WTC11 (cell line): Measurements from ENCODE around the gene NUDCD3. TPM values are rescaled to one million over a fixed set of nuclear protein-coding genes. Genes with fewer than 3 reads are reported as not detected.

Source experiments
- ATAC-seq: fragments of 200-7000 bp; cut with Tn5 transposase; 2 replicates; pipeline ENCODE4 v1.10.0; 2021; ENCODE audit warnings: mild to moderate bottlenecking, moderate library complexity
- CTCF ChIA-PET: fragments of 300-600 bp; sonication (Branson Sonifier 250); formaldehyde crosslinking; loops from one replicate; lab custom pipeline; 2021; ENCODE audit warnings: antibody characterized with exemption; lab: Charles Lee
- POLR2A ChIA-PET: fragments of 350-600 bp; sonication (Branson Sonifier 250); formaldehyde crosslinking; loops from one replicate; lab custom pipeline; 2021; ENCODE audit warnings: antibody characterized with exemption; lab: Charles Lee
- DNase-seq: peaks from one replicate; pipeline ENCODE4 v3.0.0; 2021; ENCODE audit warnings: low spot score
- H3K27ac Mint-ChIP-seq: 2 replicates; pipeline ENCODE4 v1.8.0; 2021; ENCODE audit warnings: mixed read lengths
- H3K27me3 Mint-ChIP-seq: 2 replicates; pipeline ENCODE4 v1.8.0; 2021; ENCODE audit warnings: low read depth, mild to moderate bottlenecking, moderate library complexity, mixed read lengths
- H3K36me3 Mint-ChIP-seq: 2 replicates; pipeline ENCODE4 v1.8.0; 2021; ENCODE audit warnings: mixed read lengths
- H3K4me1 Mint-ChIP-seq: 2 replicates; pipeline ENCODE4 v1.8.0; 2022; ENCODE audit warnings: mixed read lengths
- H3K4me3 Mint-ChIP-seq: 2 replicates; pipeline ENCODE4 v1.8.0; 2021; ENCODE audit warnings: mild to moderate bottlenecking, moderate library complexity, mixed read lengths
- H3K9me3 Mint-ChIP-seq: 2 replicates; pipeline ENCODE4 v1.8.0; 2021; ENCODE audit warnings: mixed read lengths
- CREB1 ChIP-seq: sonication (generic); formaldehyde crosslinking; IDR thresholded peaks from 2 replicates; pipeline ENCODE4 v1.8.0; 2023; ENCODE audit warnings: mild to moderate bottlenecking, missing genetic modification reagents
- ELF4 ChIP-seq: sonication (generic); formaldehyde crosslinking; IDR thresholded peaks from 2 replicates; pipeline ENCODE4 v1.8.1; 2022; ENCODE audit warnings: low read depth, mild to moderate bottlenecking, moderate library complexity, missing genetic modification reagents
- EMX1 ChIP-seq: fragments of 250-450 bp; sonication (Bioruptor Pico); IDR thresholded peaks from 2 replicates; pipeline ENCODE4 v1.8.0; 2021; ENCODE audit warnings: mild to moderate bottlenecking
- FOXJ3 ChIP-seq: sonication (generic); formaldehyde crosslinking; IDR thresholded peaks from 2 replicates; pipeline ENCODE4 v1.9.0; 2021; ENCODE audit warnings: missing genetic modification reagents, mild to moderate bottlenecking, borderline replicate concordance
- FOXK1 ChIP-seq: sonication (generic); formaldehyde crosslinking; IDR thresholded peaks from 2 replicates; pipeline ENCODE4 v1.8.0; 2022; ENCODE audit warnings: mild to moderate bottlenecking, moderate library complexity, missing genetic modification reagents
- FOXP1 ChIP-seq: sonication (generic); formaldehyde crosslinking; IDR thresholded peaks from 2 replicates; pipeline ENCODE4 v1.8.0; 2022; ENCODE audit warnings: missing genetic modification reagents, mild to moderate bottlenecking, moderate library complexity, borderline replicate concordance
- GABPB1 ChIP-seq: sonication (generic); formaldehyde crosslinking; IDR thresholded peaks from 2 replicates; pipeline ENCODE4 v1.8.1; 2023; ENCODE audit warnings: mild to moderate bottlenecking, missing genetic modification reagents
- JAZF1 ChIP-seq: fragments of 250-450 bp; sonication (Bioruptor Pico); IDR thresholded peaks from 2 replicates; pipeline ENCODE4 v1.9.0; 2021; ENCODE audit warnings: moderate library complexity, mild to moderate bottlenecking, inconsistent platforms
- NFYB ChIP-seq: sonication (generic); formaldehyde crosslinking; conservative IDR thresholded peaks from 2 replicates; pipeline ENCODE4 v1.8.0; 2022; ENCODE audit warnings: low read depth, missing genetic modification reagents
- NR2C2 ChIP-seq: sonication (generic); formaldehyde crosslinking; IDR thresholded peaks from 2 replicates; pipeline ENCODE4 v1.8.0; 2022; ENCODE audit warnings: mild to moderate bottlenecking, missing genetic modification reagents
- PRRX2 ChIP-seq: fragments of 250-450 bp; sonication (Bioruptor Pico); IDR thresholded peaks from 2 replicates; pipeline ENCODE4 v1.8.0; 2021; ENCODE audit warnings: mild to moderate bottlenecking
- RORB ChIP-seq: fragments of 250-450 bp; sonication (Bioruptor Pico); IDR thresholded peaks from 2 replicates; pipeline ENCODE4 v1.9.0; 2021; ENCODE audit warnings: mild to moderate bottlenecking
- SP1 ChIP-seq: sonication (generic); formaldehyde crosslinking; conservative IDR thresholded peaks from 2 replicates; pipeline ENCODE4 v1.8.1; 2022; ENCODE audit warnings: missing genetic modification reagents
- TP53 ChIP-seq: sonication (generic); formaldehyde crosslinking; IDR thresholded peaks from 2 replicates; pipeline ENCODE4 v1.8.1; 2023; ENCODE audit warnings: mild to moderate bottlenecking, missing genetic modification reagents
- ZNF219 ChIP-seq: sonication (generic); formaldehyde crosslinking; IDR thresholded peaks from 2 replicates; pipeline ENCODE4 v1.8.0; 2023; ENCODE audit warnings: missing genetic modification reagents, mild to moderate bottlenecking, borderline replicate concordance
- ZNF263 ChIP-seq: sonication (generic); formaldehyde crosslinking; IDR thresholded peaks from 2 replicates; pipeline ENCODE4 v1.8.1; 2022; ENCODE audit warnings: low read depth, mild to moderate bottlenecking, moderate library complexity, missing genetic modification reagents
- ZNF671 ChIP-seq: fragments of 250-450 bp; sonication (Bioruptor Pico); IDR thresholded peaks from 2 replicates; pipeline ENCODE4 v1.8.0; 2021; ENCODE audit warnings: mild to moderate bottlenecking
- total RNA-seq: library from RNA; stranded (reverse); gene quantifications from 3 replicates; pipeline ENCODE4 v1.2.3, GENCODE V29; 2021
- TF ChIP-seq, protein P1 (sequence below): sonication (generic); formaldehyde crosslinking; conservative IDR thresholded peaks from 2 replicates; pipeline ENCODE4 v1.8.1; 2023; ENCODE audit warnings: mild to moderate bottlenecking, low read depth, missing genetic modification reagents, moderate library complexity
- TF ChIP-seq, protein P2 (sequence below): fragments of 250-450 bp; sonication (Bioruptor Pico); IDR thresholded peaks from 2 replicates; pipeline ENCODE4 v1.9.0; 2021; ENCODE audit warnings: mild to moderate bottlenecking
- TF ChIP-seq, protein P3 (sequence below): sonication (generic); formaldehyde crosslinking; conservative IDR thresholded peaks from 2 replicates; pipeline ENCODE4 v1.8.1; 2022; ENCODE audit warnings: mild to moderate bottlenecking, missing genetic modification reagents
- TF ChIP-seq, protein P4 (sequence below): fragments of 250-450 bp; sonication (Bioruptor Pico); IDR thresholded peaks from 2 replicates; pipeline ENCODE4 v2.1.2; 2022; ENCODE audit warnings: mild to moderate bottlenecking, moderate library complexity
- TF ChIP-seq, protein P5 (sequence below): sonication (generic); formaldehyde crosslinking; IDR thresholded peaks from 2 replicates; pipeline ENCODE4 v1.8.0; 2023; ENCODE audit warnings: mild to moderate bottlenecking, missing genetic modification reagents

Gene NUDCD3
- total RNA-seq, 1 experiment from 2014 or later: 71.8 TPM

DNA sequence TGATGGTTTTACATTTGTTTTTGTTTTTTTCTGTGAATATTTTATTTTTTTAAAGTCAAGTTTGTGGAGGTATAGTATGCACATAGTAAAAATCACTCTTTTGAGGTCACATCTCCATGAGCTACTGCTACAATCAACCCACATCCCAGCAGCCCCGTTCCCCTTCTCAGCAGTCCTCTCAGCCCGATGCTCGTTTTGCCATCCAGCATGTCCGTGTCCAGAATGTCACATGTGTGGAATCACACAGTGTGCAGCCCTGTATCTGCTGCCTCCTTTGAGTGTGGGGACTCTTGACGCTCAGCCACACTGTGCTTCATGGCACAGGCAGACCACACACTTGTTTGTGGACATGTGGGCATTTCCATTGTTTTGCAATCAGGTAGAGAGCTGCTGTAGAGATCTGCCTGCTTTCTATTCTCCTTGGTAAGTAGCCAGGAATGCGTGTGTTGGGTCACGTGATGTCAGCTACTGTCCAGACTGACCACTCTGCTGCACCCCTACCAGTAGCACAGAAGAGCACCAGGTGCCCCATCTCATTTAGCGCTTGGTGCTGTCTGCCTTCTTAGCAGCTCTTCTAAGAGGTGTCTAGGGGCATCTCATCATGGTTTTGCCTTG, 93.4 kb downstream of the NUDCD3 start:
- POLR2A ChIA-PET: no interaction called here
- Mint-ChIP-seq H3K4me3 (no peak overlapping the region), H3K27me3 (no peaks in the 10 kb centered on the region), H3K27ac (peak overlapping the region; percentile 33; the same call in 1 of the 2 replicates), H3K36me3 (peaks cover 3% of the 10 kb centered on the region; the same call in 1 of the 2 replicates), H3K4me1 (no peaks in the 10 kb centered on the region), H3K9me3 (no peaks in the 10 kb centered on the region)
- CTCF ChIA-PET: interaction anchor here (1.2 to 1.6 kb wide), 2 partner anchors 81 to 183 kb away, joined by 3 to 4 read pairs; no protein-coding TSS in a partner anchor
- ATAC-seq (no peak), DNase-seq (no peak)
- no peak for TF ChIP-seq ELF4 (CRISPR knock-in tag)
- no peak for TF ChIP-seq ZNF263 (CRISPR knock-in tag)
- no peak for TF ChIP-seq ZNF671
- TF ChIP-seq FOXK1 (CRISPR knock-in tag): no peak
- no peak for TF ChIP-seq TP53 (CRISPR knock-in tag)
- TF ChIP-seq FOXP1 (CRISPR knock-in tag): no peak
- TF ChIP-seq ZNF219 (CRISPR knock-in tag): no peak
- no peak for TF ChIP-seq GABPB1
- TF ChIP-seq, protein P1, sequence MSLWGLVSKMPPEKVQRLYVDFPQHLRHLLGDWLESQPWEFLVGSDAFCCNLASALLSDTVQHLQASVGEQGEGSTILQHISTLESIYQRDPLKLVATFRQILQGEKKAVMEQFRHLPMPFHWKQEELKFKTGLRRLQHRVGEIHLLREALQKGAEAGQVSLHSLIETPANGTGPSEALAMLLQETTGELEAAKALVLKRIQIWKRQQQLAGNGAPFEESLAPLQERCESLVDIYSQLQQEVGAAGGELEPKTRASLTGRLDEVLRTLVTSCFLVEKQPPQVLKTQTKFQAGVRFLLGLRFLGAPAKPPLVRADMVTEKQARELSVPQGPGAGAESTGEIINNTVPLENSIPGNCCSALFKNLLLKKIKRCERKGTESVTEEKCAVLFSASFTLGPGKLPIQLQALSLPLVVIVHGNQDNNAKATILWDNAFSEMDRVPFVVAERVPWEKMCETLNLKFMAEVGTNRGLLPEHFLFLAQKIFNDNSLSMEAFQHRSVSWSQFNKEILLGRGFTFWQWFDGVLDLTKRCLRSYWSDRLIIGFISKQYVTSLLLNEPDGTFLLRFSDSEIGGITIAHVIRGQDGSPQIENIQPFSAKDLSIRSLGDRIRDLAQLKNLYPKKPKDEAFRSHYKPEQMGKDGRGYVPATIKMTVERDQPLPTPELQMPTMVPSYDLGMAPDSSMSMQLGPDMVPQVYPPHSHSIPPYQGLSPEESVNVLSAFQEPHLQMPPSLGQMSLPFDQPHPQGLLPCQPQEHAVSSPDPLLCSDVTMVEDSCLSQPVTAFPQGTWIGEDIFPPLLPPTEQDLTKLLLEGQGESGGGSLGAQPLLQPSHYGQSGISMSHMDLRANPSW (CRISPR knock-in tag): no peak
- TF ChIP-seq SP1 (CRISPR knock-in tag): no peak
- TF ChIP-seq NFYB (CRISPR knock-in tag): no peak
- no peak for TF ChIP-seq EMX1 (CRISPR knock-in tag)
- TF ChIP-seq, protein P2, sequence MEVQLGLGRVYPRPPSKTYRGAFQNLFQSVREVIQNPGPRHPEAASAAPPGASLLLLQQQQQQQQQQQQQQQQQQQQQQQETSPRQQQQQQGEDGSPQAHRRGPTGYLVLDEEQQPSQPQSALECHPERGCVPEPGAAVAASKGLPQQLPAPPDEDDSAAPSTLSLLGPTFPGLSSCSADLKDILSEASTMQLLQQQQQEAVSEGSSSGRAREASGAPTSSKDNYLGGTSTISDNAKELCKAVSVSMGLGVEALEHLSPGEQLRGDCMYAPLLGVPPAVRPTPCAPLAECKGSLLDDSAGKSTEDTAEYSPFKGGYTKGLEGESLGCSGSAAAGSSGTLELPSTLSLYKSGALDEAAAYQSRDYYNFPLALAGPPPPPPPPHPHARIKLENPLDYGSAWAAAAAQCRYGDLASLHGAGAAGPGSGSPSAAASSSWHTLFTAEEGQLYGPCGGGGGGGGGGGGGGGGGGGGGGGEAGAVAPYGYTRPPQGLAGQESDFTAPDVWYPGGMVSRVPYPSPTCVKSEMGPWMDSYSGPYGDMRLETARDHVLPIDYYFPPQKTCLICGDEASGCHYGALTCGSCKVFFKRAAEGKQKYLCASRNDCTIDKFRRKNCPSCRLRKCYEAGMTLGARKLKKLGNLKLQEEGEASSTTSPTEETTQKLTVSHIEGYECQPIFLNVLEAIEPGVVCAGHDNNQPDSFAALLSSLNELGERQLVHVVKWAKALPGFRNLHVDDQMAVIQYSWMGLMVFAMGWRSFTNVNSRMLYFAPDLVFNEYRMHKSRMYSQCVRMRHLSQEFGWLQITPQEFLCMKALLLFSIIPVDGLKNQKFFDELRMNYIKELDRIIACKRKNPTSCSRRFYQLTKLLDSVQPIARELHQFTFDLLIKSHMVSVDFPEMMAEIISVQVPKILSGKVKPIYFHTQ (CRISPR knock-in tag): no peak
- no peak for TF ChIP-seq NR2C2 (CRISPR knock-in tag)
- TF ChIP-seq, protein P3, sequence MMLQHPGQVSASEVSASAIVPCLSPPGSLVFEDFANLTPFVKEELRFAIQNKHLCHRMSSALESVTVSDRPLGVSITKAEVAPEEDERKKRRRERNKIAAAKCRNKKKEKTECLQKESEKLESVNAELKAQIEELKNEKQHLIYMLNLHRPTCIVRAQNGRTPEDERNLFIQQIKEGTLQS (CRISPR knock-in tag): no peak
- no peak for TF ChIP-seq JAZF1 (CRISPR knock-in tag)
- TF ChIP-seq, protein P4, sequence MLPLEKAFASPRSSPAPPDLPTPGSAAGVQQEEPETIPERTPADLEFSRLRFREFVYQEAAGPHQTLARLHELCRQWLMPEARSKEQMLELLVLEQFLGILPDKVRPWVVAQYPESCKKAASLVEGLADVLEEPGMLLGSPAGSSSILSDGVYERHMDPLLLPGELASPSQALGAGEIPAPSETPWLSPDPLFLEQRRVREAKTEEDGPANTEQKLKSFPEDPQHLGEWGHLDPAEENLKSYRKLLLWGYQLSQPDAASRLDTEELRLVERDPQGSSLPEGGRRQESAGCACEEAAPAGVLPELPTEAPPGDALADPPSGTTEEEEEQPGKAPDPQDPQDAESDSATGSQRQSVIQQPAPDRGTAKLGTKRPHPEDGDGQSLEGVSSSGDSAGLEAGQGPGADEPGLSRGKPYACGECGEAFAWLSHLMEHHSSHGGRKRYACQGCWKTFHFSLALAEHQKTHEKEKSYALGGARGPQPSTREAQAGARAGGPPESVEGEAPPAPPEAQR (CRISPR knock-in tag): no peak

DNA sequence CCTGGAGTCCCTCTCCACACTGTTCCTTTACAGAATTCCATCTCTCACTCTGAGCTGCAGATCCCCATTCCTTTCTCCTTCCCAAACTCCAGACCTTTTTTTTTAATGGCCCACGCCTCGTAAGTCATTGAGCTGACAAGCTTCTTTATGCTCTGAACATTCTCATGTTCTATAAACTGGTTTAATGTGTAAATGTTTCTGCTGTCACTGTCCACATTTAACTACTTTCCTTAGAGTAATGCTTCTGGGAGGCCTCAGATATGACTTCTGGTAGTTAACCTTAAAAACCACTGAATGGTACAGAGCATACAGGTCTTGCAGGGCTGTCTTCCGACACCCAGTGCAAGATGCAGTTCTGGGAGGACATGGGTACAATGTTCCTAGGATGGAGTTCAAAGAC, 94.0 kb downstream of the NUDCD3 start:
- no peak for ATAC-seq
- no peak for DNase-seq
- Mint-ChIP-seq H3K4me1 (no peaks in the 10 kb centered on the region), H3K27me3 (no peaks in the 10 kb centered on the region), H3K4me3 (no peak overlapping the region), H3K9me3 (no peaks in the 10 kb centered on the region), H3K27ac (no peak overlapping the region), H3K36me3 (peaks cover 6% of the 10 kb centered on the region; the same call in 1 of the 2 replicates)
- ChIA-PET POLR2A (no interaction called here), CTCF (interaction anchor here (1.6 kb wide), 1 partner anchor 182 kb away, joined by 4 read pairs; no protein-coding TSS in a partner anchor)
- TF ChIP-seq, protein P3 (CRISPR knock-in tag): no peak
- no peak for TF ChIP-seq ZNF219 (CRISPR knock-in tag)
- TF ChIP-seq FOXJ3 (CRISPR knock-in tag): no peak
- TF ChIP-seq, protein P5, sequence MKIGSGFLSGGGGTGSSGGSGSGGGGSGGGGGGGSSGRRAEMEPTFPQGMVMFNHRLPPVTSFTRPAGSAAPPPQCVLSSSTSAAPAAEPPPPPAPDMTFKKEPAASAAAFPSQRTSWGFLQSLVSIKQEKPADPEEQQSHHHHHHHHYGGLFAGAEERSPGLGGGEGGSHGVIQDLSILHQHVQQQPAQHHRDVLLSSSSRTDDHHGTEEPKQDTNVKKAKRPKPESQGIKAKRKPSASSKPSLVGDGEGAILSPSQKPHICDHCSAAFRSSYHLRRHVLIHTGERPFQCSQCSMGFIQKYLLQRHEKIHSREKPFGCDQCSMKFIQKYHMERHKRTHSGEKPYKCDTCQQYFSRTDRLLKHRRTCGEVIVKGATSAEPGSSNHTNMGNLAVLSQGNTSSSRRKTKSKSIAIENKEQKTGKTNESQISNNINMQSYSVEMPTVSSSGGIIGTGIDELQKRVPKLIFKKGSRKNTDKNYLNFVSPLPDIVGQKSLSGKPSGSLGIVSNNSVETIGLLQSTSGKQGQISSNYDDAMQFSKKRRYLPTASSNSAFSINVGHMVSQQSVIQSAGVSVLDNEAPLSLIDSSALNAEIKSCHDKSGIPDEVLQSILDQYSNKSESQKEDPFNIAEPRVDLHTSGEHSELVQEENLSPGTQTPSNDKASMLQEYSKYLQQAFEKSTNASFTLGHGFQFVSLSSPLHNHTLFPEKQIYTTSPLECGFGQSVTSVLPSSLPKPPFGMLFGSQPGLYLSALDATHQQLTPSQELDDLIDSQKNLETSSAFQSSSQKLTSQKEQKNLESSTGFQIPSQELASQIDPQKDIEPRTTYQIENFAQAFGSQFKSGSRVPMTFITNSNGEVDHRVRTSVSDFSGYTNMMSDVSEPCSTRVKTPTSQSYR (CRISPR knock-in tag): no peak
- TF ChIP-seq CREB1: no peak
- no peak for TF ChIP-seq PRRX2 (CRISPR knock-in tag)
- no peak for TF ChIP-seq RORB (CRISPR knock-in tag)
